ENCODE measurements around the gene DNAJB6. TPM values are rescaled to one million over a fixed set of nuclear protein-coding genes. Genes with fewer than 3 reads are reported as not detected.

DNAJB6 gene
- total RNA-seq, 1 experiment from 2014 or later: 89.7 TPM

GRCh38 chr7:157436076-157436475, 99.3 kb downstream of the DNAJB6 start:
- Histone ChIP-seq H3K9me3 (no peaks in the 10 kb centered on the region), H3K4me3 (no peak overlapping the region), H3K27me3 (no peaks in the 10 kb centered on the region), H3K36me3 (no peaks in the 10 kb centered on the region)
- no peak for DNase-seq

- Histone ChIP-seq H3K27me3 (no peaks in the 10 kb centered on the region), H3K9me3 (no peaks in the 10 kb centered on the region), H3K4me3 (no peak overlapping the region), H3K36me3 (no peaks in the 10 kb centered on the region)
- DNase-seq: no peak
Measured at GRCh38 chr7:157436763-157437480, 100.1 kb downstream of the DNAJB6 start.

- no peaks in the 10 kb centered on the region for H3K36me3 ChIP-seq
- no peaks in the 10 kb centered on the region for H3K9me3 ChIP-seq
- DNase-seq: no peak
- H3K27me3 ChIP-seq: no peaks in the 10 kb centered on the region
- H3K4me3 ChIP-seq: no peak overlapping the region
Measured at GRCh38 chr7:157437519-157438061, 100.8 kb downstream of the DNAJB6 start.

GRCh38 chr7:157438121-157439025, 101.6 kb downstream of the DNAJB6 start:
- Histone ChIP-seq H3K27me3 (no peaks in the 10 kb centered on the region), H3K4me3 (no peak overlapping the region), H3K36me3 (no peaks in the 10 kb centered on the region), H3K9me3 (no peaks in the 10 kb centered on the region)
- no peak for DNase-seq

GRCh38 chr7:157439149-157439548, 102.3 kb downstream of the DNAJB6 start:
- Histone ChIP-seq H3K36me3 (no peaks in the 10 kb centered on the region), H3K27me3 (no peaks in the 10 kb centered on the region), H3K4me3 (no peak overlapping the region), H3K9me3 (no peaks in the 10 kb centered on the region)
- DNase-seq: no peak

- DNase-seq: no peak
- Histone ChIP-seq H3K36me3 (no peaks in the 10 kb centered on the region), H3K4me3 (no peak overlapping the region), H3K9me3 (no peaks in the 10 kb centered on the region), H3K27me3 (no peaks in the 10 kb centered on the region)
Measured at GRCh38 chr7:157439761-157440160, 103.0 kb downstream of the DNAJB6 start.

- no peaks in the 10 kb centered on the region for H3K36me3 ChIP-seq
- no peaks in the 10 kb centered on the region for H3K9me3 ChIP-seq
- H3K4me3 ChIP-seq: no peak overlapping the region
- H3K27me3 ChIP-seq: no peaks in the 10 kb centered on the region
- no peak for DNase-seq
Measured at GRCh38 chr7:157440346-157441022, 103.7 kb downstream of the DNAJB6 start.

GRCh38 chr7:157441023-157441399, 104.2 kb downstream of the DNAJB6 start:
- Histone ChIP-seq H3K4me3 (no peak overlapping the region), H3K36me3 (no peaks in the 10 kb centered on the region), H3K27me3 (no peaks in the 10 kb centered on the region), H3K9me3 (no peaks in the 10 kb centered on the region)
- no peak for DNase-seq

- no peak for DNase-seq
- H3K36me3 ChIP-seq: no peaks in the 10 kb centered on the region
- H3K27me3 ChIP-seq: no peaks in the 10 kb centered on the region
- H3K4me3 ChIP-seq: no peak overlapping the region
- H3K9me3 ChIP-seq: no peaks in the 10 kb centered on the region
Measured at GRCh38 chr7:157442456-157442855, 105.7 kb downstream of the DNAJB6 start.

- H3K9me3 ChIP-seq: no peaks in the 10 kb centered on the region
- H3K27me3 ChIP-seq: no peaks in the 10 kb centered on the region
- H3K36me3 ChIP-seq: no peaks in the 10 kb centered on the region
- no peak overlapping the region for H3K4me3 ChIP-seq
- DNase-seq: no peak
Measured at GRCh38 chr7:157442993-157443831, 106.4 kb downstream of the DNAJB6 start.

GRCh38 chr7:157444011-157444842, 107.4 kb downstream of the DNAJB6 start:
- H3K27me3 ChIP-seq: no peaks in the 10 kb centered on the region
- no peaks in the 10 kb centered on the region for H3K36me3 ChIP-seq
- DNase-seq: no peak
- H3K9me3 ChIP-seq: no peaks in the 10 kb centered on the region
- H3K4me3 ChIP-seq: no peak overlapping the region

- Histone ChIP-seq H3K4me3 (no peak overlapping the region), H3K36me3 (no peaks in the 10 kb centered on the region), H3K9me3 (no peaks in the 10 kb centered on the region; the same call in 1 of the 2 replicates), H3K27me3 (no peaks in the 10 kb centered on the region)
- no peak for DNase-seq
Measured at GRCh38 chr7:157444843-157445135, 108.0 kb downstream of the DNAJB6 start.

- Histone ChIP-seq H3K9me3 (no peaks in the 10 kb centered on the region; the same call in 1 of the 2 replicates), H3K36me3 (no peaks in the 10 kb centered on the region), H3K27me3 (no peaks in the 10 kb centered on the region), H3K4me3 (no peak overlapping the region)
- DNase-seq: no peak
Measured at GRCh38 chr7:157445246-157445955, 108.6 kb downstream of the DNAJB6 start.

GRCh38 chr7:157445956-157446295, 109.1 kb downstream of the DNAJB6 start:
- DNase-seq: no peak
- Histone ChIP-seq H3K36me3 (no peaks in the 10 kb centered on the region), H3K9me3 (no peaks in the 10 kb centered on the region; the same call in 1 of the 2 replicates), H3K27me3 (no peaks in the 10 kb centered on the region), H3K4me3 (no peak overlapping the region)

- Histone ChIP-seq H3K9me3 (no peaks in the 10 kb centered on the region; the same call in 1 of the 2 replicates), H3K4me3 (no peak overlapping the region), H3K27me3 (no peaks in the 10 kb centered on the region), H3K36me3 (no peaks in the 10 kb centered on the region)
- no peak for DNase-seq
Measured at GRCh38 chr7:157446322-157446721, 109.5 kb downstream of the DNAJB6 start.

Data from MG63 (cell line).